Mononuclear cell (primary cell): ENCODE results near the gene RBM24. TPM values are rescaled to one million over a fixed set of nuclear protein-coding genes. Genes with fewer than 3 reads are reported as not detected.

Experiments used
- H3K27me3 ChIP-seq: 2 replicates; pipeline ENCODE4 v1.6.0; 2011; ENCODE audit warnings: low read length, control low read depth; ENCODE audit not compliant: insufficient read depth
- H3K4me1 ChIP-seq: 2 replicates; pipeline ENCODE4 v1.5.1; 2011; ENCODE audit warnings: mild to moderate bottlenecking, low read length, control low read depth; ENCODE audit not compliant: insufficient read depth
- H3K4me3 ChIP-seq: 2 replicates; pipeline ENCODE4 v1.5.1; 2011; ENCODE audit warnings: mild to moderate bottlenecking, low read length, moderate library complexity
- H3K9me3 ChIP-seq: 2 replicates; pipeline ENCODE4 v1.5.1; 2011; ENCODE audit warnings: low read depth, mild to moderate bottlenecking, control low read depth, low read length
- total RNA-seq: library from RNA; depleted of rRNA; stranded (reverse); fragments of >200 nt; gene quantifications from one replicate; pipeline ENCODE4 v1.2.3, GENCODE V29; 2012

RBM24 gene
- total RNA-seq, 1 donor: 0.21 TPM

DNA sequence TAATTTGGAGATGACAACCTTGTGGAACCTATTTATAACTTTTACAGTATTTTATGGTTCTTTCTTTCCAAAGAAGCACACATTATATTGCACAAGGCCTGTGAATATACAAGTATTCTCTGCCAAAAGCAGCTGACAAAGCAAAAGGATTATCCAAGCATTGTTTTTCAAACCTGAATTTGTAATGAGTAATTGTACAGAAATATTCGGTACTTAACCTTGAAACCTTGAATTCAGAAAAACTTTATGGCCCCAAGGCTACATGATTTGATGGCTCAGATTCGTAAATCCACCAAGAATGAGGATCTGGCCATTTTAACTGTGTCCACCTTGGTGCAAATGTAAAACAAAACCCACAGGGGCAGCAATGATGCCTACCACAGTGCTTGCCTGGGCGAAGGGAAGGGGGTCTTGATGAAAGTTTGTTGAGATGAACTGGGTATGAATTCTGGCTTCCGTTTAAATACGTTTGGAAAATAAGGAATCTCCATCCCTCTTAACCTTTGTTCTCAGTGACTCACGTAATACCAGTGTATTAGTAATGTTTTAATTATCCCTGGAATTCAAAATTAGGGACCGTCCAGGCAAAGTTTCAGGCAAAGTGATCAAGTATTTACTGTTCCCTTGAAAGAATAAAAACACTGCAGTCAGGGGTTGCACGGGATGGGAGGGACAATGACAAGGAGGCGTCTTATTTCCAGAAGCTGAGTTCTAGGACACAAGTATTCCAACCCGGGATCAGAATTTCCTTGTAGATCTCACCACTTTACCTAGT is 2.7 kb upstream of the RBM24 start:
- no peaks in the 10 kb centered on the region for H3K9me3 ChIP-seq
- H3K4me3 ChIP-seq: no peak overlapping the region
- H3K27me3 ChIP-seq: peaks cover 51% of the 10 kb centered on the region
- peaks cover 8% of the 10 kb centered on the region for H3K4me1 ChIP-seq

DNA sequence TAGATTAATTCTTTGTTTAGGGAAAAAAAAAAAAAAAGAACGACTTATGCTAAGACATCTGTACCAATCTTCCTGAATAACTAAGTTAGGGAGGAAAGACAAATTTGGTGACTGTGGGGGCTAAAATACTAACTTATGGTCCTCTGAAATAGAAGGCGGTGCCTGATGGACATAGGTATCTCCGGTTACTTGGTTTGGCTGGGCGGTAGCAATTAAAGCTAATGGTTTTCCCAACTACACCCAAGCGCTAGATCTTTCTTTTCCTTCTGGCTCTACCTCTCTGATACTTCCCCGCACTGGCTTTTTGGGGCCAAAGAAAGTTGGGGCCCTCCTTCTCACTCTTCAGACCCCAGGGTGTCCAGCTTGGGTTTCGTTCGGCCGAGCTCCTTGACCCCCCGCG is 1.0 kb upstream of the RBM24 start:
- Histone ChIP-seq H3K4me1 (peaks cover 8% of the 10 kb centered on the region), H3K27me3 (peaks cover 65% of the 10 kb centered on the region), H3K4me3 (no peak overlapping the region), H3K9me3 (no peaks in the 10 kb centered on the region)

DNA sequence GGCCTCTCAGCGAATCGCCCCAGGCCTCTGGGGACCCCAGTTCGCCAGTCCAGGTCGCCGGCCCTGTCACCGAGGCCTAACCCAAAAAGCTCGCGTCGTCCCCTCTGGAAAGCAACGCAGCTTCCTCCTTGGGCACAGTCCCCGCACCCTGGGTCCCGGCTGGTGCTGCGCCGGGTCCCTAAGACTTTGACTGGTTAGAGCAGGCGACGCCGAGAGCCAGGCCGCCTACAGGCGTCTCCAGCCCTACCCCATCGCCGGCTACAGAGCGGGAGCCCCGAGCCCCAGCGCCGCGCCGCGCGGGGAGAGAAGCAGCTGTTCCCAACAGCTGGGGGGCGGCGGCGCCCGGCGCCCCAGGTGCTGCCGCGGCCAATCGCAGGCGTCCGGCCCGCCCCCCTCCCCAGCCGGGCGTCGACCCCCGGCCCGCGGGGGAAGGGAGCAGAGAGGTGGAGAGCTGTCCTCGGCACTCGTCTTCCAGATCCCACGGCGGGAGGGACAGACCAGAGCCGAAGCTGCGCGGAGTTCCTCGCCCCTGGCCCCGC is 540 bp upstream of the RBM24 start:
- H3K9me3 ChIP-seq: no peaks in the 10 kb centered on the region
- H3K27me3 ChIP-seq: peaks cover 70% of the 10 kb centered on the region
- H3K4me1 ChIP-seq: peaks cover 8% of the 10 kb centered on the region
- no peak overlapping the region for H3K4me3 ChIP-seq

DNA sequence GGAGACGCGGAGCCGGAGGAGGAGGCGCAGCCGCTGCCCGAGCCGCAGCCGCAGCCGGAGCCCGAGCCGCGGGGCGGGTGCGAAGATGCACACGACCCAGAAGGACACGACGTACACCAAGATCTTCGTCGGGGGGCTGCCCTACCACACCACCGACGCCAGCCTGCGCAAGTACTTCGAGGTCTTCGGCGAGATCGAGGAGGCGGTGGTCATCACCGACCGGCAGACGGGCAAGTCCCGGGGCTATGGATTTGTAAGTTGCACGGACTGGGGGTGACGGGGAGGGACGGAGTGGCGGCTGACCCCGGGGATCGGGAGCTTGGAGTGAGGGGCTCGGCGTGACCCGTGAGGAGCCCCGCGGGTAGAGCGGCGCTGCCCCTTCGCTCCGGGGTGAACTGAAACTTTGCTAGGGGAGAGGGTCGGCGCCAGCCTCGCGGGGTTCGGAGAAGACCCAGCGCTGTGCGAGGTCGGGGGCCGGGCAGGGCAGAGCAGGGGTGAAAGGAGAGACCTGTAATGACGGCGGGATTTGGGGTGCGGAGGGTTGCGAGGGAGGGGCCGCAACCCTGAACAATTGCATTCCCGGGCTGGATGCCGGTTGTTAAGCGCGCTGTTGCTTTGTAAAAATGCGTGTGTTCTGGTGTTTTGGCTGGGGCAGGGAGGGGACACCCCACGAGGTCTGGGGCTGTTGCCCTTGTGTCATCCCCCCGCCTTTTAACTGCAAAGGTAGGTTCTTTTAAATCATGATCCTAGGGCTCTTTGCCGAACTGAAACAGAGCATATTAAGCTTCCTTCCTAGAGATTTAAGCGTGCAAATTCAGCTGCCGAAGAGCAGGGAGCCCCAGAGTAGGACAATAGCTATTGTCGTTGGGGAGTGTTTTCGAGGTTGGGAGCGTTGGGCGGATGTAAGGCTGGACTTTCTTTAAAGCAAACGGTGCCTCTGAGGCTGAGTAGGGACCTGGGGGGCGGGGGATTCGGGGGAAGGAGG is 628 bp downstream of the RBM24 start:
- peak overlapping the region; percentile 8 for H3K4me3 ChIP-seq
- peaks cover 75% of the 10 kb centered on the region for H3K27me3 ChIP-seq
- no peaks in the 10 kb centered on the region for H3K9me3 ChIP-seq
- peaks cover 8% of the 10 kb centered on the region for H3K4me1 ChIP-seq

DNA sequence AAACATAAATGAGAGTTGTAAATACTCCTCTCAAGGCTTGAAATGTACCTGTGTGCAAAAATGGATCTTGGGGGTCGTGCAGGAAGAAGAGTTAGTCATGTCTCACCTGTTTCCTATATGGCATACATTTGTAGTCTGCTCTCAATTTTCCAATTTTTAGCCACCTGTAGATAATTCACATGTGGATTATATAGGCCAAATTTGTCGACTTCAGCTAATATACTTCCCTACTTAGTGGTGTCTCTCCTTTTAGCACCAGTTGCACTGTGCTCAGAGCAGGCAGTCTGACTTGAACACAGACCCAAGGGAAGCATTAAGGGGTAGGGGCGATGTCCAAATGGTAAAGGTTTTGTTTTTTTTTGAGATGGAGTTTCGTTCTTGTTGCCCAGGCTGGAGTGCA is 1.9 kb downstream of the RBM24 start:
- no peak overlapping the region for H3K4me3 ChIP-seq
- peaks cover 76% of the 10 kb centered on the region for H3K27me3 ChIP-seq
- no peaks in the 10 kb centered on the region for H3K9me3 ChIP-seq
- H3K4me1 ChIP-seq: peaks cover 8% of the 10 kb centered on the region

DNA sequence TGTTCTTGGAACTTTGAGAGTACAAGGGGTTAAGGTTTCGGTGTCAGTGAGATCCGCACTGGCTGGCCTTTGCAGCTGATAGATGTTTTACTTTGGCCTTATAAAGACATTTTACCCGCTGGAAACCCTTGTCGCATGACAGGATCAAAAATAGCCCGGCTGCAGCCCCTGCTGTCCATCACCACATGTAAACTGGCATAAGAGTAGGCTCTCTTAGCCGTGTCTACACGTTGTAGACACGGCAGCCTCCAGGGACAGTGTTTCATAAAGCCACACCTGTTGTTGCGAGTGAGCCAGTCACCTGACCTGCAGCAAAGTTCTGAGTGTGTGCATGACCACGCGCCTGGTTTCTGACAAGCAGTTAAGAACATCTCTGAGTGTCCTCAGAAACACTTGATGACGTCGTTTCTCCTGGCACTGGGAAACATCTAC is 8.5 kb downstream of the RBM24 start:
- H3K9me3 ChIP-seq: no peaks in the 10 kb centered on the region
- no peak overlapping the region for H3K4me3 ChIP-seq
- peaks cover 29% of the 10 kb centered on the region for H3K27me3 ChIP-seq
- no peaks in the 10 kb centered on the region for H3K4me1 ChIP-seq

DNA sequence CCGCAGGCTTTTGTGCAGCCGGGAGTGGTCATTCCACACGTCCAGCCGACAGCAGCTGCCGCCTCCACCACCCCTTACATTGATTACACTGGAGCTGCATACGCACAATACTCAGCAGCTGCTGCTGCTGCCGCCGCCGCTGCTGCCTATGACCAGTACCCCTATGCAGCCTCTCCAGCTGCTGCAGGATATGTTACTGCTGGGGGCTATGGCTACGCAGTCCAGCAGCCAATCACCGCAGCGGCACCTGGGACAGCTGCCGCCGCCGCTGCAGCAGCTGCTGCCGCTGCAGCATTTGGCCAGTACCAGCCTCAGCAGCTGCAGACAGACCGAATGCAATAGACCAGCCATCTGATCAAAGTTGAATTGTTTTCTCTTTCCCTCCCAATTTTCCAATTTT is 10.6 kb downstream of the RBM24 start:
- Histone ChIP-seq H3K4me3 (no peak overlapping the region), H3K27me3 (peaks cover 11% of the 10 kb centered on the region), H3K4me1 (no peaks in the 10 kb centered on the region), H3K9me3 (no peaks in the 10 kb centered on the region)

DNA sequence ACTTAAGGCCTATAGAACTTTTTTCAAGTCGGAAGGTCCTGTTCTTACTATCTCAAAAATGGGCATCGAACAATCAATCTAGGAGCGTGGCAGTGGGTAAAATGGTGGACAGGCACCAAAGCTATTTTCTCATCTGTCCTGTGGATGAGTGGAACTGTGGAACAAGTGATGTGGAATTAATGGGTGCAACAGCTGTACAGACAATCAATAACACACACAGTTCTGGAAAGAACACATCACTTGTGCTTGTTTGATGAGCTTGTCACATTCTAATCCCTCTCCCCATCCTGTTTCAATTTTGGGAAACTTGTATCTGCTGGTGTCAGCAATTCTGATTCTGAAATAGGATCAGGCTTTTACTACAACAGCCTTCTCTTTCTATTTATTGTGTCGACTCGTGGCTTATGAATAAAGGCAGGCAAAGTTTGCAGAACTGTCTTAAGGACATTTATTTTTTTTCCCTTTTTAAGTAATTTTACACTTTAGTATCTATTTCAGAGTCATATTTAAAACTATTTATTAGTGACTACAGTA is 11.5 kb downstream of the RBM24 start:
- Histone ChIP-seq H3K4me3 (no peak overlapping the region), H3K27me3 (peaks cover 11% of the 10 kb centered on the region), H3K4me1 (no peaks in the 10 kb centered on the region), H3K9me3 (no peaks in the 10 kb centered on the region)

DNA sequence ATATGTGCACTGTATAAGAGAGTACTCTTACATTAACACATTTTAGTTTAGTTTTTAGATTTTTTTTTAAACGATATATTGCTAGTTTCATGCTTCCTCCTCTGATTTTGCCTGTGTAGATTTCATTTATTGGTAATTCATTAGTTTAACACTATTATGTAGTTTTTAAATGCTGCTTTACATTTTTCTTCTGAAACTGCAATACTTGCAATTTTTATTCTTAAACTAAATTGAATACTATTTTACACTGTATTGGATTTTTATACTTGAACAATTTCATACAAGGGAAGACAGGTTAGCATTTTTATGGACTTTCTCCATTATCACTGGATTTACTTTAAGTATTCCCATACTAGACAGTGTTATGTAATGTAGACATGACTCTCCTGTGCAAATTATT is 12.2 kb downstream of the RBM24 start:
- peaks cover 7% of the 10 kb centered on the region for H3K27me3 ChIP-seq
- H3K4me3 ChIP-seq: no peak overlapping the region
- H3K4me1 ChIP-seq: no peaks in the 10 kb centered on the region
- H3K9me3 ChIP-seq: no peaks in the 10 kb centered on the region

DNA sequence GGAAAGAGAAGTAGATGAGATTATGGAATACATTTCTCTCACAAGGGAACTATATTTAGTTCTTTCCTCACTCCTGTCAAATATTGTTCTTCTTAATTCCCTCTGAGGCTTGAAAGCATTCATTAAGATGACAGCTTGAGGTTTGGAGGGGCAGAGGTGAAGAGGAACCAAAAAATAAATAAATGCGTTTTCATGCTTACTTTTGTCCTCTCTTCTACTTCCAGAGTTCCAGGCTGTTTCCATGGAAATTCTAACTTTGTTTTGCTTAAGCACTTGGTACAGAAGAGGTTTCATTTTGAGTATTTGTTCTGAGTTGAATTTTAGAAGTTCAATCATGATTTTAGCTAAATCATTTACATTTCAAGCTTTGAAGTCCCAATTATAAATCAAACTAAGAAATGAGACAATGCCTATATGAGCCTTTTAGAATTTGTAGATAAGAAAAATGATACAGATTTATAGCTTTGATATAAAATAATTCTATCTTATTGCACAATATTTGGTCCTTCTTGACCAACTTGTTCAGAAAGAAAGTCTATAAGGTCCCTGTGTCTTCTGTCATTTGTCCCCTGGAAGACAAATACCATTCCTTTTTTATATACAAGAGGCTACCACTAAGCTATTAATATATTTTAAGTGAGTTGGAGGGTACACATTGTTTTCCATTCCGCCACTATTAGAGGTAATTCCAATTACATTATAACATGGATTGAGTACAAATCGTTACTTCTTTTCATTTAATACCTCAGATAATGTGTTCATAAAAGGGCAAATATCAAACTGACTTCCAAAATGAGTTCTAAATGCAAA is 16.3 kb downstream of the RBM24 start:
- Histone ChIP-seq H3K4me1 (no peaks in the 10 kb centered on the region), H3K9me3 (no peaks in the 10 kb centered on the region), H3K27me3 (no peaks in the 10 kb centered on the region), H3K4me3 (no peak overlapping the region)

DNA sequence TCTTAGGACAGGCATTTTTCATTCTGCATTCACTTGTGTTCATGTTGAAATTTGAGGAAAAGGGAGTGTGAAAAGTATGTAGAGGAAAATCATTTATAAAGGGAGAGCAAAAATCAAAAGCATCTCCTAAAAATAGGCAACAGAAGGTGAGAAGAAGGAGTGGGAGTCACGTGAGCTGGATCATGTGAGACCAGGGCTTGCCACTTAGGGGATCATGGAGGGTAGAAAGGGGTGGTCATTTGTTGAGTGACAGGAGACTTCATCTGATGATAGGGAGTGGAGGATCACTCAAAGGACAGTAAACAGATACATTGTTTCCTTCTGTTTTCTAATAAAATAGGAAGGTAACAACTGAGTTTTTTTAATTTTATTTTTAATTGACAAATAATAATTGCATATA is 17.1 kb downstream of the RBM24 start:
- Histone ChIP-seq H3K4me1 (no peaks in the 10 kb centered on the region), H3K4me3 (no peak overlapping the region), H3K9me3 (no peaks in the 10 kb centered on the region), H3K27me3 (no peaks in the 10 kb centered on the region)

DNA sequence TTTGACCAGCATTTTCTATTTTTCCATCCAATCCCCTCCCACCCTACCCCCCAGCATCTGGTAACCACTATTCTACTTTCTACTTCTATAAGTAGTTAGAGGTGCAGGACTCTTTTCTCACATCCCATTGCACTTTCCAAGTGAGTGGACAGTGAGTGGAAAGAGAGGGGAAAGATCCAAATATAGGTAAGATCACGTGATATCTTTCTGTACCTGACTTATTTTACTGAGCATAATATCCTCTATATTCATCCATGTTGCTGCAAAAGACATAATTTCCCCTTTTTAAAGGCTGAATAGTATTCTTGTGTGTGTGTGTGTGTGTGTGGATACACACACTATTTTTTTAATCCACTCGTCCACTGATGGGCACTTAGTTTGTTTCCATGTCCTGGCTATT is 18.1 kb downstream of the RBM24 start:
- H3K4me1 ChIP-seq: no peaks in the 10 kb centered on the region
- no peaks in the 10 kb centered on the region for H3K27me3 ChIP-seq
- H3K4me3 ChIP-seq: no peak overlapping the region
- H3K9me3 ChIP-seq: no peaks in the 10 kb centered on the region

DNA sequence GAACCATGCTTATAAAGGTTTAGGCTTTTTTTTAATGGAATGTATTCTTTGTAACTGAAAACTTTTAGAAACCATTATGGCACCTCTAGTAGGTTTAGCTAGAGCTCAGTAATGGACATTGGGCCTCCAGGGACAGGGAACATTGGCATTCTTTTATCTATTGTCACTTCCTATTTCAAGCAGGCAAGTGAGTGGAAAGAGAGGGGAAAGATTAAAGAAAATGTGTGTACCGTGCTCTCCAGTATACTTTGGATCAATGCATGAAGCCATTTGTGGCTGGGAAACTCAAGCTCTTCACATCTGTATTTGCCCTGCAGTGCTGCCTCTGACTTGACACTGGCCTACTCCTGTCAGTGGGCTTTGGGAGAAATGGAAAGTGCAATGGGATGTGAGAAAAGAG is 18.6 kb downstream of the RBM24 start:
- Histone ChIP-seq H3K9me3 (no peaks in the 10 kb centered on the region), H3K27me3 (no peaks in the 10 kb centered on the region), H3K4me1 (no peaks in the 10 kb centered on the region), H3K4me3 (no peak overlapping the region)

DNA sequence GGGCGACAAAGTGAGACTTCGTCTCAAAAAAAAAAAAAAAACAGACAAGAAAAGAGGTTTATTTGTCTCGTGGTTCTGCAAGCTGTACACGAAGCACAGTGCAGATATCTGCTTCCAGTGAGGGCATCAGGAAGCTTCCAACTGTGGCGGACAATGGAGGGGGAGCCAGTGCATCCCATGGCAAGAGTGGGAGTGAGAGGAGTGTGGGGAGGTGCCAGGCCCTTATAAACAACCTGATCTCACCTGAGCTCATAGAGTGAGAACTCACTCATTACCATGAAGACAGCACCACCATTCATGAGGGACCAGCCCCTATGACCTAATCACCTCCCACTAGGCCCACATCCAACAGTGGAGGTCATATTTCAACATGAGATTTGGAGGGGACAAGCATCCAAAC is 19.5 kb downstream of the RBM24 start:
- H3K27me3 ChIP-seq: no peaks in the 10 kb centered on the region
- H3K4me1 ChIP-seq: no peaks in the 10 kb centered on the region
- H3K9me3 ChIP-seq: no peaks in the 10 kb centered on the region
- no peak overlapping the region for H3K4me3 ChIP-seq
